Measurements from ENCODE around the gene SEL1L2.
A peak's percentile ranks its signal among the peaks of the same experiment; 100 is the strongest.

SEL1L2 gene

DNA sequence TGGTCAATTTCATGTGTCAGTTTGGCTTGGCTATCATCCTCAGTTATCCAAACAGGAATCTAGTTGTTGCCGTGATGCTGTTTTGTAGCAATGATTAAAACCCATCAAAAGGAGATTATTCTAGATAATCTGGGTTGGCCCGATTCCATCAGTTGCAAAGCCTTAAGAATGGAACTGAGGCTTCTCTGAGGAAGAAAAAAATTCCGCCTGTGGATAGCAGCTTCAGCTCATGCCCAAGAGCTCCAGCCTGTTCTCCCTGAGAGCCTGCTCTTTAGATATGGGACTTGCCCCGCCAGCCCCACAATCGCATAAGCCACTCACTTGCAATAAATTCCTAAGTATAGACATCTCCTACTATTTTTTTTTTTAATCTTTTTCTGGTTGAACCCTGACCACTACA is 61.5 kb downstream of the SEL1L2 start:
- no peak for FAIRE-seq

- FAIRE-seq = no peak
These were observed 63.2 kb downstream of the SEL1L2 start for GRCh38 chr20:13927171-13927570.

DNA sequence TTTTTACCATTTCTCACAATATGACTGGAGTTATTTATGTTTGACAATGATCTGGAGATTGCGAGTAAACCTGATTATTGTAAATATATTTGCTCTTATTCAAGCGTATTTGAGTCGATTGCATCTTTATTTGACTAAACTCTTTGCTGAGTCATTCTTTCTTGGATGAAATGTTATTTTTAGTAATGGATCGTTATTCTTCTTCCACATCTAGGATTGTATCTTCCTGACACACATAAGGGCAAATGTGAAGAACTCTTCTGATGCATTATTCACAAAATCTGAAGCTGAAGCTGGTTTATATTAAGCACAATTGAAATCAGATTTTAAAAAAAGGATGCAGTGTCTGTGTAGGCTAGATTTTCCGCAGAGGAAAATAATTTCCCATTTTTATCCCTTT is 68.2 kb downstream of the SEL1L2 start:
- FAIRE-seq = no peak

DNA sequence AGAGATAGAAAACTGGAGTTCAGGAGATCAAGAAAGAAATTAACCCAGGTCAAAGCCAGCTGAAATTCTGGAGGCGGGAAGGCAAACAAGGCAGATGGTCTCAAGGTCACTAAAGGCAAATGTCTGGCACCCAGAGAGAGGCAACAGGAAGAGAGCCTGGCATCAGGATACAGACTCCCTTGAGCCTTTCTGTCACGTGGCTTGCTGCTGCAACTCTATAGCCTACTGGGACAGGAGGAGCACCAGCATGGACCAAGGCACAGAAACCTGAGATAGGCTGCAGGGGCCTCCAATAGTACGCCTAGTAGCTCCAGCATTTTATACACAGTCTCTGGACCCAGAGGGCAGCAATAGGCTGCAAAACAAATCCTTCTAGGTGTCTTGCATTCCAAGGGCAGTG is 75.1 kb downstream of the SEL1L2 start:
- no peak for FAIRE-seq

DNA sequence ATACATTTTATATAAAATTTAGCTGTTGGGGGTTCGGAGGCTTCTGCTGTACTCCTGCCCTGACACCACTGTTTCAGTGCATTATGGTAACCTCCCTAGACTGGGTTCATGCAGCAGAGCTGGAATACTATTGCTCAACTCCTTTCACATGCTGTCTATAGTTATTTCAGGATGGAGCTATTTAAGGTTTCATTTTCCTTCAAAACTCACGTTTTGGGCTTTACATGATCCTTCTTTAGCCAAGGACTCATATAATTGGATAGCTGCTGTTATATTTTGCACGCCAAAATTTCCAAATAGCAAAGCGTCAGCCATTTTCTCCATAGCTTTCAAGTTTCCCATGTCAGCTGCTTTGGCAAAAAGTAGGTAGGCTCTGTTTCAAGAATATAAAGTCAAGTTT is 76.8 kb downstream of the SEL1L2 start:
- FAIRE-seq = no peak

- FAIRE-seq = no peak
These were observed 77.3 kb downstream of the SEL1L2 start for GRCh38 chr20:13913131-13913530.

DNA sequence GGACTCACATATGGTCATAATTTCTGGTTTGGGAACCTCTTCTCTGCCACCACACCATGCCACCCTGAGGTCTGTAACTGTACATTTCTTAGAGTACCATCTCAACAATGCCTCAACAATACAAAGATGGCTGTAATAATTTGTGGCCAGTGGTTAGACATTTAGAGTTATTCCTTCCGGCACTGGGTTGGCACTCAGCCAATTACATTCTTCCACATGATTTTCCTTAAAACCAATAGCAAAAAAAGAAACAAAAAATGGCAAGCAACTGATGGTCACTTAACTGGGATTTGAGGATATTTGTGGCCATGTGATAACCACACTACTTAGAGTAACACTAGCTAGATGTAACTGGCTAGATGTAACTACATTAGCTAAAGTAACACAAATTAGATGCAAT is 79.9 kb downstream of the SEL1L2 start:
- FAIRE-seq = no peak

DNA sequence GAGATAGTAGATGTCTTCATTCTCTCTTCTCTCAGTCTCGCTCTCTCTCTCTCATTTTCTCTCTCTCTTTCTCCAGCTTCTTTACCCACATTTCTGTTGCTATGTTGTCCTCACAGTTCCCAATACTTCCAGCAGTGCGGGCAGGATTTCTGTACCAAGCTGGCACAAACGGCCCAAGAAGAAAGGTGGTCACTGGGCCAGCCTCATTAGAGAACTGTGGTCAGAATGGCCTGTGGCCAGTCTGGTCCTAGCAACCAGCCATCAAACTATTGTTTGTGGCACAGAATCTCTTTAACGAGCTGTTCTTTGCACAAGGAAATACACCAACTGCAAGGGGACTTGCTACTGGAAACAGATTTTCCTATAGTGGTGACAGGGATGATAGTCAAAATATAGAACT is 81.3 kb downstream of the SEL1L2 start:
- FAIRE-seq = no peak

- FAIRE-seq = no peak
These were observed 85.6 kb downstream of the SEL1L2 start for GRCh38 chr20:13904766-13905165.

- no peak for FAIRE-seq
These were observed 89.9 kb downstream of the SEL1L2 start for GRCh38 chr20:13900496-13900895.

- no peak for FAIRE-seq
These were observed 92.3 kb downstream of the SEL1L2 start for GRCh38 chr20:13898012-13898612.

- no peak for FAIRE-seq
These were observed 98.8 kb downstream of the SEL1L2 start for GRCh38 chr20:13891575-13891974.

DNA sequence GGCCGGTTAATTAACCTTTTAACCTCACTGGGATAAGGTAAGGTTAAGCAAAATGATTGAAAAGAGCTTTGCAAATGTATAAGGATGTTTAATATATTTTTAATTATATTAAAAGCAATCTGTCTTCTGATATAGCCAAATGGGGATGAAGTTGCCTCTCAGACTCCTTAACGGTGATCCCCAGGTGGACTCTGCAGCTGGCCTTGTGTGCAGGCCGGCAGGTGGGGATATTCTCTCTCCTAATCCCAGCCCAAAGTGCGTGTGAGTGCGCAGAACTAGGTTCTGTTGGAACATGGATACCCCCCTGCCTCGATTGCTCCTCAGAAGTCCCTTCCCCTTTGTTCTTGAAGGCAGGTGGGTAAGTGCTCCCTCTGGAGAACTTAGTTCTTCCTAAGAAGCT is 105.6 kb downstream of the SEL1L2 start:
- no peak for FAIRE-seq

GRCh38 chr20:13883425-13883824 is 107.0 kb downstream of the SEL1L2 start:
- peak; percentile 41 for FAIRE-seq

GRCh38 chr20:13878566-13878965 is 111.8 kb downstream of the SEL1L2 start:
- no peak for FAIRE-seq

GRCh38 chr20:13877793-13878192 is 112.6 kb downstream of the SEL1L2 start:
- FAIRE-seq = peak; percentile 97

GRCh38 chr20:13875265-13875811 is 115.1 kb downstream of the SEL1L2 start:
- FAIRE-seq = no peak

GRCh38 chr20:13874394-13875157 is 115.8 kb downstream of the SEL1L2 start:
- FAIRE-seq = no peak

DNA sequence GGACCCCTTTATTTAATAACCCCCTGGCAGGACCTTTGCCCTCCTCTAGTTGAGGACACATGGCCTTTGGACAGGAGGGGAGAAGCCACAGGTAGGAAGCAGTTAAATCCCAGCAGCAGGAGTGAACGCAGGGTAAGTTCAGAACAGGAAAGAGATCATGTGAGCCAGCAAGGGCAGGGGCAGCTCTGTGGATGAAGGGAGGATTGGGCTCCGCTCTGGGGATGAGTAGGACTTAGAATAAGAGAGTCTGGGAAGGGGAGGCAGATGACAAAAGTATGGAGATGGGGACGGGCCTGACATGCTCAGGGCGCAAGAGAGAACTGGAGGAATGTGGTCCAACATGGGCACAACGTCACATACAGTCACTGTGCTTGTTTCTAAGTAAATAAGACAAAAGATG is 116.6 kb downstream of the SEL1L2 start:
- FAIRE-seq = no peak

DNA sequence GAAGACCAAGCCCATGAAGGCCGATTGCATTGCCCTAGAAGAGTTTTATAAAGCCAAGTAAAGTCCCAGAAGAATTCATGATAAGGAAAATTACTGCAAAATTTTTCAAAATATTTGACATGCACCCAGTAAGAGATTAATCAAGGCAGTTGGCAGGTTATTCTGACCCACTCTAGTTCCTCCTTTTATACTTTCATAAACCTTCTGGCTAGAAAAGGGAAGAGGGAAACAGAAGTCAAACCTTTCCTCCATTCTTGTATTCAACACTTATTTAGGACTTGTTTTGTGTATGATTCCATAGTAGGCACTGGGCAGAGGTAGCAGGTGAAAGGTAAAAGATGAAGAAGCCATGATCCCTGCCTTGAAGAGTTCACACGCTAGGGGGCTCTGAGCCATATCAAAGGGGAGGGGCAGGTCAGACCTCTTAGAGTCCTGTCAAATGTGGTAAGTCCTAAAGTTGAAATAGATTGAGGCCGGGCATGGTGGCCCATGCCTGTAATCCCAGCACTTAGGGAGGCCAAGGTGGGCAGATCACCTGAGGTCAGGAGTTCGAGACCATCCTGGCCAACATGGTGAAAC is 120.2 kb downstream of the SEL1L2 start:
- FAIRE-seq = no peak

DNA sequence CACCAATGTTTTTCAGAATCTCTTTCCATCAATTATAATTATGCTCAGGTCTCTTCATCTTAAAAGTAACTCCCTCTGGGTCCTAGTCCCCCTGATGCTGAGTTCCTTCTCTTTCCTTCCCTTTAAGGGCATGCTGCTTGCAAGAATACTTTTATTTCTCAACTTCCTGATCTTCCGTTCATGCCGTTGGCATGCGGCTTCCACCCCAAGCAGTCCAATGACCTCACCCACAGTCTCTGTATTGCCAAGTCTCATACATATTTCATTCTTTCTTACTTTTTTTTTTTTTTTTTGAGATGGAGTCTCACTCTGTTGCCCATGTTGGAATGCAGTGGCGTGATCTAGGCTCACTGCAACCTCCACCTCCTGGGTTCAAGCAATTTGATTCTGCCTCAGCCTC is 122.1 kb downstream of the SEL1L2 start:
- FAIRE-seq = no peak

- FAIRE-seq = no peak
These were observed 124.5 kb downstream of the SEL1L2 start for GRCh38 chr20:13865791-13866351.

DNA sequence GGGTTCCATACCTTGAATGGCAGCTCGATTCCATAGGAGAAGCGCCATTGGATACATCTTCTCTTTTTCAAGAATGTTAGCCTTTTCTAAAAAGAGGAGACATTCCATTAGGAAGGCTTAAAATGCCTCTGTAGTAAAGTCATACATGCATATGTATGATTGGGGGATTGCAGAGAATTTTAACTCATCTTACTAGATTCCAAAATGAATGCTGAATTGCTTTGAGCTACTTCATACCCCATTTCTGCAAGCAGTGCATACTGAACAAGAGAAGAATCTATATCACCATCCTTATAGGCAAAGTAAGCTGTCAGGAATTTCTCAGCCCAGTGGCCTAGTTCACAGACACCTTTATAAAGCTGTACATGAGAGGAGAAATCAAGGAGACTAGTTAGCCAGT is 125.3 kb downstream of the SEL1L2 start:
- no peak for FAIRE-seq

DNA sequence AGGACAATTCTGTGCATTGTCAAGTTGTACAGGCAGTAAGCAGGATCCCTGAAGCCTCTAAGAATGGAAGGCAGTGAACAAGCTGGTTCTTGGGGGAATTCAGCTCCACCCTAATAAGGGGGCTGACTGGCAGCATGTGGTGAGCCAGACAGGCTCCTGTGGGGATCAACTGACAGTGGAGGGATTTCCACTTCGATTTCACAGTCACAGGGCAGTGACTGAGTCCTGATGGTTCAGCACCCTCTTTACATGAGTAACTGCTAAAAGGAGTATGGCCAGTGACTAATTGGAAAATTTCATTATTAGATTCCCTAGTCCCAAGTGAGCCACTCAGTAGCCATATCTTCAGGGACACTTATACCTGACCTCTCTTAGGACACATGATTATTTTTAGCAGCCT is 127.2 kb downstream of the SEL1L2 start:
- no peak for FAIRE-seq

Measured in islet of Langerhans (tissue), 1 donor.